Keratinocyte (primary cell): Measurements from ENCODE around the gene FOXA1.

Experiments used
- CTCF ChIP-seq, 3 experiments: IDR thresholded peaks in 1 of 3; conservative IDR thresholded peaks in 1 of 3; optimal IDR thresholded peaks in 1 of 3; 2 replicates in 2 of 3; 3 replicates in 1 of 3; pipeline versions ENCODE3 to v1.5.1; 2011; ENCODE audit warnings: low read length in 3 of 3, mild to moderate bottlenecking in 3 of 3, moderate library complexity in 2 of 3, control low read depth in 1 of 3, inconsistent platforms in 1 of 3; ENCODE audit not compliant: insufficient read depth in 2 of 3; ENCODE audit errors: extremely low read depth in 1 of 3
- EZH2 ChIP-seq: IDR thresholded peaks from one replicate; pipeline ENCODE4 v1.6.1; 2012; ENCODE audit warnings: inconsistent platforms, mild to moderate bottlenecking, low read length, moderate library complexity

- peak in 2 of 3 experiments; percentile 14 to 16 for TF ChIP-seq CTCF (optimal IDR thresholded peaks at IDR 0.05 in 1 of 3, IDR thresholded peaks at IDR 0.05 in 1 of 3, conservative IDR thresholded peaks at IDR 0.05 in 1 of 3; ENCODE audit: extremely low read depth in 1 of 3, insufficient read depth in 2 of 3, low read length in 3 of 3)
- no peak for TF ChIP-seq EZH2
Measured at GRCh38 chr14:37565550-37565949, 29.5 kb downstream of the FOXA1 start.
